Loucy (cell line): ENCODE data around the gene SAP30.

Source experiments
- H2AFZ ChIP-seq: fragments of 200-600 bp; sonication (generic); 2 replicates; pipeline ENCODE4 v1.6.0; 2016; ENCODE audit warnings: antibody characterized with exemption, mild to moderate bottlenecking, low read length, moderate library complexity
- H3F3A ChIP-seq: fragments of 200-600 bp; 2 replicates; pipeline ENCODE4 v1.6.0; 2016; ENCODE audit warnings: antibody characterized with exemption, low read depth, mild to moderate bottlenecking
- H3K27me3 ChIP-seq: fragments of 200-600 bp; sonication (generic); 2 replicates; pipeline ENCODE4 v1.6.1; 2014; ENCODE audit warnings: low read length, mild to moderate bottlenecking; ENCODE audit not compliant: insufficient read depth, poor library complexity, severe bottlenecking
- H3K36me3 ChIP-seq: fragments of 200-600 bp; sonication (generic); 2 replicates; pipeline ENCODE4 v1.6.1; 2016; ENCODE audit warnings: low read length; ENCODE audit not compliant: insufficient read depth
- H3K4me1 ChIP-seq: fragments of 200-600 bp; sonication (generic); 2 replicates; pipeline ENCODE4 v1.5.1; 2014; ENCODE audit warnings: low read length, mild to moderate bottlenecking; ENCODE audit not compliant: insufficient read depth, poor library complexity, severe bottlenecking
- H3K4me2 ChIP-seq: fragments of 200-600 bp; sonication (generic); 2 replicates; pipeline ENCODE4 v1.6.0; 2014; ENCODE audit warnings: antibody characterized with exemption, low read length, low read depth, mild to moderate bottlenecking; ENCODE audit not compliant: poor library complexity, severe bottlenecking
- H3K4me3 ChIP-seq: fragments of 200-600 bp; sonication (generic); 2 replicates; pipeline ENCODE4 v1.5.1; 2014; ENCODE audit warnings: low read length, mild to moderate bottlenecking, mixed read lengths; ENCODE audit not compliant: poor library complexity, severe bottlenecking
- H3K79me2 ChIP-seq: fragments of 200-600 bp; sonication (generic); 2 replicates; pipeline ENCODE4 v1.6.1; 2014; ENCODE audit warnings: low read length; ENCODE audit not compliant: insufficient read depth
- H3K9ac ChIP-seq: fragments of 200-600 bp; sonication (generic); 2 replicates; pipeline ENCODE4 v1.6.0; 2014; ENCODE audit warnings: mild to moderate bottlenecking, low read depth, low read length, moderate library complexity; ENCODE audit not compliant: poor library complexity, severe bottlenecking
- H3K9me2 ChIP-seq: fragments of 200-600 bp; sonication (generic); replicated peaks from 2 replicates; pipeline ENCODE4 v1.6.1; 2016; ENCODE audit warnings: low read depth, low read length, mixed read lengths
- H3K9me3 ChIP-seq: fragments of 200-600 bp; sonication (generic); 2 replicates; pipeline ENCODE4 v1.6.1; 2014; ENCODE audit warnings: mild to moderate bottlenecking, antibody characterized with exemption, low read length, low read depth; ENCODE audit not compliant: insufficient read depth
- H4K20me1 ChIP-seq: fragments of 200-600 bp; sonication (generic); 2 replicates; pipeline ENCODE4 v1.6.0; 2014; ENCODE audit warnings: antibody characterized with exemption, low read length, mild to moderate bottlenecking; ENCODE audit not compliant: insufficient read depth, poor library complexity, severe bottlenecking
- EZH2phosphoT487 ChIP-seq: fragments of 200-600 bp; IDR thresholded peaks from 2 replicates; pipeline ENCODE4 v1.6.1; 2018; ENCODE audit warnings: antibody characterized with exemption, mild to moderate bottlenecking, moderate library complexity, borderline replicate concordance
- TF ChIP-seq, protein P1 (sequence below): fragments of 200-600 bp; sonication (generic); conservative IDR thresholded peaks from 2 replicates; pipeline ENCODE4 v1.5.1; 2014; ENCODE audit warnings: mild to moderate bottlenecking, antibody characterized with exemption, low read length

The SAP30 gene

DNA sequence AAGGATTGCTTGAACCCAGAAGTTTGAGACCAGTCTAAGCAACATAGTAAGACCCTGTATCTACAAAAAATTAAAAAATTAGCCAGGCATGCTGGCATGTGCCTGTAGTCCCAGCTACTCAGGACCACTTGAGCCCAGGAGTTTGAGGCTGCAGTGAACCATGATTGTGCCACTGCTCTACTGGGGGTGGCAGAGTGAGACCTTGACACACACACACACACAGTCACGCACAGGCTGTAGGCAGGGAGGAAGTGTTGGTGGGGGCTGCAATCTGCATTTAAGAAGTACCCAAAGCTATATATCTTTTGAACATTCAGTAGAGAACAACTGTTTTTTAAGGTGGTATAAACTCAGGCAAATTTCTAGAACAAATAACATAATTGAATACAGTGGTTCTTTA, 20.9 kb downstream of the SAP30 start:
- no peak overlapping the region for H2AFZ ChIP-seq
- no peaks in the 10 kb centered on the region for H3K27me3 ChIP-seq
- H3K9ac ChIP-seq, result no peak overlapping the region
- H3K36me3 ChIP-seq, result no peaks in the 10 kb centered on the region
- H3K4me3 ChIP-seq, result no peak overlapping the region
- TF ChIP-seq EZH2phosphoT487, result no peak
- TF ChIP-seq, protein P1, sequence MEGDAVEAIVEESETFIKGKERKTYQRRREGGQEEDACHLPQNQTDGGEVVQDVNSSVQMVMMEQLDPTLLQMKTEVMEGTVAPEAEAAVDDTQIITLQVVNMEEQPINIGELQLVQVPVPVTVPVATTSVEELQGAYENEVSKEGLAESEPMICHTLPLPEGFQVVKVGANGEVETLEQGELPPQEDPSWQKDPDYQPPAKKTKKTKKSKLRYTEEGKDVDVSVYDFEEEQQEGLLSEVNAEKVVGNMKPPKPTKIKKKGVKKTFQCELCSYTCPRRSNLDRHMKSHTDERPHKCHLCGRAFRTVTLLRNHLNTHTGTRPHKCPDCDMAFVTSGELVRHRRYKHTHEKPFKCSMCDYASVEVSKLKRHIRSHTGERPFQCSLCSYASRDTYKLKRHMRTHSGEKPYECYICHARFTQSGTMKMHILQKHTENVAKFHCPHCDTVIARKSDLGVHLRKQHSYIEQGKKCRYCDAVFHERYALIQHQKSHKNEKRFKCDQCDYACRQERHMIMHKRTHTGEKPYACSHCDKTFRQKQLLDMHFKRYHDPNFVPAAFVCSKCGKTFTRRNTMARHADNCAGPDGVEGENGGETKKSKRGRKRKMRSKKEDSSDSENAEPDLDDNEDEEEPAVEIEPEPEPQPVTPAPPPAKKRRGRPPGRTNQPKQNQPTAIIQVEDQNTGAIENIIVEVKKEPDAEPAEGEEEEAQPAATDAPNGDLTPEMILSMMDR, result no peak
- no peaks in the 10 kb centered on the region for H4K20me1 ChIP-seq
- H3K9me2 ChIP-seq, result no peaks in the 10 kb centered on the region
- H3K9me3 ChIP-seq, result no peaks in the 10 kb centered on the region
- no peak overlapping the region for H3K4me2 ChIP-seq
- no peaks in the 10 kb centered on the region for H3K4me1 ChIP-seq
- H3F3A ChIP-seq, result no peaks in the 10 kb centered on the region
- no peaks in the 10 kb centered on the region for H3K79me2 ChIP-seq

DNA sequence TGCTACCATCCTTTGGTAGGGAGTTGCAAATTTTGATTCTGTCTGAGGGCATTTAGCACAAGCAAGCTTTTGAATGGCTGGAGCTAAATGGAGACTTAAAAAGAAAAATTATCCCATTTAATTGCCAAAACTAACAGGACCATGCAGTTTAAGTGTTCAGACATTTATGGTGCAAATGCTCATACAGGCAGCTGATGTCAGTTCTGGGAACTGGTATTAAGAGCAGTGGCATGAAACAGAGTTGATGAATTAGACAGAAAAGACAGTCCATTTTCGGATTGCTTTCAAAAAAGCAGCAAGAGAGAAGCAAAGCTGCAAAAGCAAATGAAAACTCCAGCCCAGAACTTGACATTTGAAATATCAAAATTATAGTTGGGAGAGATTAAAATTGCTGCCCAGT, 26.9 kb downstream of the SAP30 start:
- Histone ChIP-seq H3K9ac (no peak overlapping the region), H3K79me2 (no peaks in the 10 kb centered on the region), H3K4me1 (no peaks in the 10 kb centered on the region), H3K9me2 (no peaks in the 10 kb centered on the region), H4K20me1 (no peaks in the 10 kb centered on the region), H3K27me3 (no peaks in the 10 kb centered on the region), H3K9me3 (no peaks in the 10 kb centered on the region), H3K4me3 (no peak overlapping the region), H3K36me3 (no peaks in the 10 kb centered on the region), H3K4me2 (no peak overlapping the region), H2AFZ (no peak overlapping the region), H3F3A (no peaks in the 10 kb centered on the region)
- no peak for TF ChIP-seq EZH2phosphoT487
- TF ChIP-seq, protein P1, result no peak

DNA sequence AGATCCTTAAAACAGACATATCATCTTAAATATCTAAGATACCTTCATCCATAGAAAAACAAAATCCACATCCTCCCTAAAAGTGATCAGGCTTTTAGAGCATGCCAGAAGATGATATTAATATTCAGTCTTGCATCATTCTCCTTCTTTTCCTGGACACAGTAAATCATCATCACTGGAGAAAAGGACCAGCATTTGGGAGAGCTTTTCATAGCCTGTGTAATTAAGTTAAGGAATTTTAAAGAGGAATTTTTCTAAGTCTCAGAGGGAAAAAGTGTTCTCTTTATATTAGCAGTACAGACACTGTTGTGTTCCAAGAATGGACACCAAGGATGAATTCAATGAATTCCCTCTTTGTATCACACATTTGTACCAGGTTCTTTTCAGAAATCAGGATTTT, 27.5 kb downstream of the SAP30 start:
- H3K79me2 ChIP-seq, result no peaks in the 10 kb centered on the region
- no peaks in the 10 kb centered on the region for H3K27me3 ChIP-seq
- H4K20me1 ChIP-seq, result no peaks in the 10 kb centered on the region
- H3K4me3 ChIP-seq, result no peak overlapping the region
- TF ChIP-seq EZH2phosphoT487, result no peak
- TF ChIP-seq, protein P1, result no peak
- H3K9me2 ChIP-seq, result no peaks in the 10 kb centered on the region
- H3K9me3 ChIP-seq, result no peaks in the 10 kb centered on the region
- H3K4me1 ChIP-seq, result no peaks in the 10 kb centered on the region
- no peaks in the 10 kb centered on the region for H3F3A ChIP-seq
- no peak overlapping the region for H2AFZ ChIP-seq
- H3K36me3 ChIP-seq, result no peaks in the 10 kb centered on the region
- no peak overlapping the region for H3K9ac ChIP-seq
- no peak overlapping the region for H3K4me2 ChIP-seq
